ENCODE measurements around the gene CTNNBIP1. TPM values are rescaled to one million over a fixed set of nuclear protein-coding genes. Genes with fewer than 3 reads are reported as not detected.

The CTNNBIP1 gene
- total and polyA plus RNA-seq, 9 of the 15 experiments (the other 6 are each of a cell fraction or from before 2014, with no cell fraction given): 0.65 to 29.2 (median 14.7) TPM

DNA sequence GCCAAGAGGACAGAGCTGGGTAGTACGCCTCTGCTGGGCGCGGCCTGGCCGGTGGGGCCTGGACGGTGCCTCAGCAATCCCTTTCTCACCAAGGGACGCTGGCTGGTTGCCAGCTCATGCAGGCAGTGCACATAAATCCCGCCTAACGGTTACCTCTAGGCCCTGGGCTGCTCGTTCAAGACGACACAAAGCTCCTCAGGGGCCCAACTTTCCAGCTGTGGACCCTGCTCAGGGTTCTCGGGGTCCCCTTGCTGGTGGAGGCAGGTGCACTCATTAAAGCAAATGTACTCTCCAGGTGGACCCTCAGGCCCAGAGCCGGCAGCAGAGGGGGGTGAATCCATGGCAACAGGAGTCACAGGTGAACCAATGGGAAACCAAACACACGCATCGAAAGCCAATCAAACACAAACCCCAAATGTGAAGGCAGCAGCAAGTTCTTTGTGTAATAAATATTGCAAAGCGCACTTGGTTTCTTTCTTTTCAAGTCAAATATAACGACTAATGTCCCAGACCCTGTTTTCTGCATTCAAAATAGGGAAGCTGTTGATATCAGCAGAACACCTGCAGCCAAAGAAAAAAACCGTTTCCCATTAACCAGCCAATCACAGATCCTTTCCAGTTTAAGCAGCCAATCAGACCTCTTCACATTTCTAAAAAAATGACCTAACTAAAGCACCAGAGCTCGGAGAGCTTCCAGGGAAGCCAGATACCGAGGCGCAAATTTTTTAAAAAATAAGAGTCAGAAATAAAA, 60.2 kb downstream of the CTNNBIP1 start (continued):
- TF ChIP-seq, protein P1, sequence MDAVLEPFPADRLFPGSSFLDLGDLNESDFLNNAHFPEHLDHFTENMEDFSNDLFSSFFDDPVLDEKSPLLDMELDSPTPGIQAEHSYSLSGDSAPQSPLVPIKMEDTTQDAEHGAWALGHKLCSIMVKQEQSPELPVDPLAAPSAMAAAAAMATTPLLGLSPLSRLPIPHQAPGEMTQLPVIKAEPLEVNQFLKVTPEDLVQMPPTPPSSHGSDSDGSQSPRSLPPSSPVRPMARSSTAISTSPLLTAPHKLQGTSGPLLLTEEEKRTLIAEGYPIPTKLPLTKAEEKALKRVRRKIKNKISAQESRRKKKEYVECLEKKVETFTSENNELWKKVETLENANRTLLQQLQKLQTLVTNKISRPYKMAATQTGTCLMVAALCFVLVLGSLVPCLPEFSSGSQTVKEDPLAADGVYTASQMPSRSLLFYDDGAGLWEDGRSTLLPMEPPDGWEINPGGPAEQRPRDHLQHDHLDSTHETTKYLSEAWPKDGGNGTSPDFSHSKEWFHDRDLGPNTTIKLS (IDR thresholded peaks at IDR 0.05; ENCODE audit: borderline replicate concordance, low read depth): no peak
- no peak for TF ChIP-seq ESRRB (CRISPR knock-in tag; IDR thresholded peaks at IDR 0.05; ENCODE audit: borderline replicate concordance)
- TF ChIP-seq PHB2 (IDR thresholded peaks at IDR 0.05; ENCODE audit: low read depth): no peak
- no peak for TF ChIP-seq DACH1 (IDR thresholded peaks at IDR 0.05; ENCODE audit: partially characterized antibody)
- TF ChIP-seq RBM25 (IDR thresholded peaks at IDR 0.05; ENCODE audit: low read depth, low read length, severe bottlenecking): peak; percentile 56
- no peak for TF ChIP-seq ZNF583 (CRISPR knock-in tag; IDR thresholded peaks at IDR 0.05)
- TF ChIP-seq BRCA1 (IDR thresholded peaks at IDR 0.05): no peak
- 0 out of 2 replicates have a peak, but pooled peaks have one; percentile 73 for TF ChIP-seq BRCA1 (CRISPR knock-in tag; IDR thresholded peaks at IDR 0.05)
- no peak for TF ChIP-seq ZKSCAN8 (CRISPR knock-in tag; IDR thresholded peaks at IDR 0.05)
- no peak for TF ChIP-seq HDAC6 (IDR thresholded peaks at IDR 0.05; ENCODE audit: low read depth, low read length)
- TF ChIP-seq GATA2 (CRISPR knock-in tag; IDR thresholded peaks at IDR 0.05): no peak
- no peak for TF ChIP-seq TCF7L2 (IDR thresholded peaks at IDR 0.05; ENCODE audit: low read depth, low read length)
- TF ChIP-seq, protein P2, sequence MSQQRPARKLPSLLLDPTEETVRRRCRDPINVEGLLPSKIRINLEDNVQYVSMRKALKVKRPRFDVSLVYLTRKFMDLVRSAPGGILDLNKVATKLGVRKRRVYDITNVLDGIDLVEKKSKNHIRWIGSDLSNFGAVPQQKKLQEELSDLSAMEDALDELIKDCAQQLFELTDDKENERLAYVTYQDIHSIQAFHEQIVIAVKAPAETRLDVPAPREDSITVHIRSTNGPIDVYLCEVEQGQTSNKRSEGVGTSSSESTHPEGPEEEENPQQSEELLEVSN (IDR thresholded peaks at IDR 0.05; ENCODE audit: borderline replicate concordance in 1 of 2, extremely low read depth in 1 of 2, insufficient read depth in 1 of 2, insufficient read length in 1 of 2, low read depth in 1 of 2, low read length in 1 of 2, poor library complexity in 1 of 2, severe bottlenecking in 1 of 2): peak in 1 of 2 experiments; percentile 54
- TF ChIP-seq RCOR1 (IDR thresholded peaks at IDR 0.05; ENCODE audit: borderline replicate concordance in 1 of 2, low read depth in 2 of 2, low read length in 2 of 2): no peak
- no peak for TF ChIP-seq HDGF (IDR thresholded peaks at IDR 0.05)
- no peak for TF ChIP-seq POLR2A (conservative IDR thresholded peaks at IDR 0.05)
- TF ChIP-seq ZNF551 (CRISPR knock-in tag; IDR thresholded peaks at IDR 0.05): no peak
- no peak for TF ChIP-seq ARID2 (IDR thresholded peaks at IDR 0.05)
- no peak for TF ChIP-seq ZNF347 (CRISPR knock-in tag; IDR thresholded peaks at IDR 0.05; ENCODE audit: low read depth)
- TF ChIP-seq, protein P3, sequence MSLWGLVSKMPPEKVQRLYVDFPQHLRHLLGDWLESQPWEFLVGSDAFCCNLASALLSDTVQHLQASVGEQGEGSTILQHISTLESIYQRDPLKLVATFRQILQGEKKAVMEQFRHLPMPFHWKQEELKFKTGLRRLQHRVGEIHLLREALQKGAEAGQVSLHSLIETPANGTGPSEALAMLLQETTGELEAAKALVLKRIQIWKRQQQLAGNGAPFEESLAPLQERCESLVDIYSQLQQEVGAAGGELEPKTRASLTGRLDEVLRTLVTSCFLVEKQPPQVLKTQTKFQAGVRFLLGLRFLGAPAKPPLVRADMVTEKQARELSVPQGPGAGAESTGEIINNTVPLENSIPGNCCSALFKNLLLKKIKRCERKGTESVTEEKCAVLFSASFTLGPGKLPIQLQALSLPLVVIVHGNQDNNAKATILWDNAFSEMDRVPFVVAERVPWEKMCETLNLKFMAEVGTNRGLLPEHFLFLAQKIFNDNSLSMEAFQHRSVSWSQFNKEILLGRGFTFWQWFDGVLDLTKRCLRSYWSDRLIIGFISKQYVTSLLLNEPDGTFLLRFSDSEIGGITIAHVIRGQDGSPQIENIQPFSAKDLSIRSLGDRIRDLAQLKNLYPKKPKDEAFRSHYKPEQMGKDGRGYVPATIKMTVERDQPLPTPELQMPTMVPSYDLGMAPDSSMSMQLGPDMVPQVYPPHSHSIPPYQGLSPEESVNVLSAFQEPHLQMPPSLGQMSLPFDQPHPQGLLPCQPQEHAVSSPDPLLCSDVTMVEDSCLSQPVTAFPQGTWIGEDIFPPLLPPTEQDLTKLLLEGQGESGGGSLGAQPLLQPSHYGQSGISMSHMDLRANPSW (CRISPR knock-in tag; IDR thresholded peaks at IDR 0.05): no peak
- TF ChIP-seq NFYB (IDR thresholded peaks at IDR 0.05; ENCODE audit: extremely low read depth, insufficient read length): peak; percentile 48
- no peak for TF ChIP-seq ZNF699 (CRISPR knock-in tag; IDR thresholded peaks at IDR 0.05; ENCODE audit: insufficient replicate concordance)
- TF ChIP-seq TBL1XR1 (IDR thresholded peaks at IDR 0.05; ENCODE audit: low read length in 2 of 2): no peak
- no peak for TF ChIP-seq RBM22 (IDR thresholded peaks at IDR 0.05; ENCODE audit: low read depth, low read length, poor library complexity, severe bottlenecking)
- TF ChIP-seq ZNF143 (CRISPR knock-in tag; IDR thresholded peaks at IDR 0.05): 0 out of 2 replicates have a peak, but pooled peaks have one; percentile 9
